Measurements from ENCODE around the gene CEACAM21. TPM values are rescaled to one million over a fixed set of nuclear protein-coding genes. Genes with fewer than 3 reads are reported as not detected.

Gene CEACAM21
- total RNA-seq, 1 donor from 2014 or later = 38.5 TPM

DNA sequence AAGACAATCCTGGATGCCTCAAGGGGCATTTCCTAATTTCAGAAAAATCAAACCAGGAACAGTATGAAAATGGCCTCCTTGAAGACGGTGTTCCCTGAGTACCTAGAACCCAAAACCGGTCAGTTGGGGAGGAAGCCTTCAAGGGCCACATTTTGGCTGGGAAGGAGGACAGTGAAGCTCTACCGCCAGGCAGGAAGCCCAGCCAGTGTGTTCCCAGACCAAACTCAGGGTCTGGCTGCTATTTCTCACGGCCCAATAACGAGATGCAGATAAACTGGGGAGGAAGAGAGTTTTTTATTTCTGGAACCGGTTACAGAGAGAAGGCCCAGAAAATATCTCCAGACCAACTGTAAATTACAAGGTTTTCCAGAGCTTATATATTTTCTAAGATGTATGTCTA lies 24.3 kb upstream of the CEACAM21 start:
- peaks cover 48% of the 10 kb centered on the region for H3K36me3 Mint-ChIP-seq (ENCODE audit: low read depth)
- no peak for DNase-seq (ENCODE audit: low spot score)
- peak overlapping the region; percentile 93 for H3K27ac Mint-ChIP-seq
- H3K4me3 Mint-ChIP-seq = peak overlapping the region; percentile 91
- intact Hi-C loops (cut with micrococcal nuclease) = loop anchor here (1.0 to 5.0 kb wide), 3 partner anchors 8 to 199 kb away; partner anchors contain the start of gene TGFB1
- H3K4me1 Mint-ChIP-seq (ENCODE audit: low read depth) = peaks cover 75% of the 10 kb centered on the region
- H3K27me3 Mint-ChIP-seq (ENCODE audit: insufficient read depth) = no peaks in the 10 kb centered on the region
- H3K9me3 Mint-ChIP-seq = peaks cover 3% of the 10 kb centered on the region

GRCh38 chr19:41552558-41552957 lies 23.4 kb upstream of the CEACAM21 start:
- Mint-ChIP-seq H3K4me1 (ENCODE audit: low read depth) (peaks cover 75% of the 10 kb centered on the region), H3K27ac (peak overlapping the region; percentile 93), H3K9me3 (peaks cover 3% of the 10 kb centered on the region), H3K27me3 (ENCODE audit: insufficient read depth) (no peaks in the 10 kb centered on the region), H3K36me3 (ENCODE audit: low read depth) (peaks cover 54% of the 10 kb centered on the region), H3K4me3 (peak overlapping the region; percentile 91)
- intact Hi-C loops (cut with micrococcal nuclease) = loop anchor here (1.0 to 5.0 kb wide), 2 partner anchors 11 to 200 kb away; partner anchors contain the start of gene TGFB1
- no peak for DNase-seq (ENCODE audit: low spot score)

DNA sequence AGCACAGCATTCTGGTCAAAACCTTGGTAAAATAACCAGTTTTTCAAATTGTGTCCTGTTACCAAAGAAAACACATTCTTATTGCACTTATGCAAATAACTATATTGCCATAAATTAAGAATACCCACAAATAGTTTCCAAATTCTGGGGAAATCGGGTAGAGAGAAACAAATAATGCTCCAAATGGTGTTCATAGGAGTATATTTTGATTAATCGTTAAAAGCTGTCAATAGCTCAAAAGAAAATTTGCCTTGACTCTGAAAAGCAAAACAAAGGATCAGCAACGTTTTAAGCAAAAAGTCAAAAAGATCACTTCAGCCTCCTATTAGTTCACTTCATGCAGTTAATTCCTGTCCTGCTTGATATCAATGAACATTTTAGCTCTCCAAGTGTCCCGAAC lies 22.2 kb upstream of the CEACAM21 start:
- no peak for DNase-seq (ENCODE audit: low spot score)
- intact Hi-C loops (cut with micrococcal nuclease) = loop anchor here (5.0 kb wide), 1 partner anchor 202 kb away; the partner anchor contains the start of gene TGFB1
- H3K4me1 Mint-ChIP-seq (ENCODE audit: low read depth) = peaks cover 75% of the 10 kb centered on the region
- peak overlapping the region; percentile 86 for H3K27ac Mint-ChIP-seq
- H3K4me3 Mint-ChIP-seq = peak overlapping the region; percentile 91
- no peaks in the 10 kb centered on the region for H3K27me3 Mint-ChIP-seq (ENCODE audit: insufficient read depth)
- H3K36me3 Mint-ChIP-seq (ENCODE audit: low read depth) = peaks cover 61% of the 10 kb centered on the region
- H3K9me3 Mint-ChIP-seq = peaks cover 3% of the 10 kb centered on the region

DNA sequence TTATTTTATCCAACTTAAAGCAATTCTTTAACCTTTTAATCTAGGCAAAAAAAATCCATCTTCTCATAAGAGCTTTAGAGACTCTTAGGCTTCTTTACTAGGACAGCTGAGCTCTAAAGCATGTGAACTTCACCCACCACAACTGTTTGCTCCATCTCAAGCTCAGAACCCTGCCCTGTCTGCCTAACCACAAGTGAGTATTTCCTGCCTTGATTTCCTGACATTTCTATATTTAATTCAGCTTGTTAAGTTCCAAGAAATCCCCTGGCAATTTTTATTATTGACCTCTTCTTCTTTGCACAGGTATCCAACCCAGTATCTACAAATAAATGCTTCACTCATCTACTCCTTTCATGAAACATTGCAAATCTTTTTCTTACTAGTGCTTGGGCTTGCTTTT lies 21.1 kb upstream of the CEACAM21 start:
- DNase-seq (ENCODE audit: low spot score) = no peak
- Mint-ChIP-seq H3K36me3 (ENCODE audit: low read depth) (peaks cover 65% of the 10 kb centered on the region), H3K27ac (peak overlapping the region; percentile 66), H3K4me1 (ENCODE audit: low read depth) (peaks cover 81% of the 10 kb centered on the region), H3K4me3 (peak overlapping the region; percentile 55), H3K9me3 (peaks cover 3% of the 10 kb centered on the region), H3K27me3 (ENCODE audit: insufficient read depth) (no peaks in the 10 kb centered on the region)
- intact Hi-C loops (cut with micrococcal nuclease) = loop anchor here (1.0 to 5.0 kb wide), 2 partner anchors 12 to 203 kb away; partner anchors contain the start of gene TGFB1

DNA sequence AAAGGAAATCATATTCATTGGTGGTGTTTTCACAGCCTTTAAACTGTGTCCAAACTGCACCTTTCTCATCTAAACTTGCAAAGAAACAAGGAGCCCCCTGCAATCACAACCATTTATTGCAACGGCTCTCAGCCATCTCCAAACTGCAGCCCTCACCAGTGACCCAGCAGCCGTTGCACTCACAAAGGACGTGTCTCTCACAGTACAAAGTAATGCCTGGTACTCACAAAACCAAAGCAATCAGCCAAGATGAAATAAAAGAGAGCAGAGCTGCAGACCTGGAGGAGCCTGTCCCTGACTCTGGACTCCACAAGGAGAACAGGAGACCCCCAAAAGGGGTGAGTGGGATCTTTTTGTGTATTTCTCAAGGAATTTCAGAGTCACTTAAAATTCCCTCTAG lies 20.2 kb upstream of the CEACAM21 start:
- intact Hi-C loops (cut with micrococcal nuclease) = loop anchor here (1.0 kb wide), 1 partner anchor 12 kb away; no protein-coding TSS in a partner anchor
- Mint-ChIP-seq H3K9me3 (peaks cover 3% of the 10 kb centered on the region), H3K27me3 (ENCODE audit: insufficient read depth) (no peaks in the 10 kb centered on the region), H3K36me3 (ENCODE audit: low read depth) (peaks cover 64% of the 10 kb centered on the region), H3K4me3 (peak overlapping the region; percentile 55), H3K27ac (peak overlapping the region; percentile 83), H3K4me1 (ENCODE audit: low read depth) (peaks cover 89% of the 10 kb centered on the region)
- no peak for DNase-seq (ENCODE audit: low spot score)

- Mint-ChIP-seq H3K4me3 (peak overlapping the region; percentile 61), H3K27ac (peak overlapping the region; percentile 52), H3K27me3 (ENCODE audit: insufficient read depth) (peaks cover 2% of the 10 kb centered on the region), H3K36me3 (ENCODE audit: low read depth) (peaks cover 30% of the 10 kb centered on the region), H3K9me3 (no peaks in the 10 kb centered on the region), H3K4me1 (ENCODE audit: low read depth) (peaks cover 63% of the 10 kb centered on the region)
- intact Hi-C loops (cut with micrococcal nuclease) = loop anchor here (1.0 kb wide), 6 partner anchors 12 to 115 kb away; no protein-coding TSS in a partner anchor
- no peak for DNase-seq (ENCODE audit: low spot score)
Observed at GRCh38 chr19:41563854-41564514, 12.0 kb upstream of the CEACAM21 start.

GRCh38 chr19:41564515-41565378 lies 11.2 kb upstream of the CEACAM21 start:
- Mint-ChIP-seq H3K4me1 (ENCODE audit: low read depth) (peaks cover 55% of the 10 kb centered on the region), H3K27me3 (ENCODE audit: insufficient read depth) (peaks cover 2% of the 10 kb centered on the region), H3K9me3 (no peaks in the 10 kb centered on the region), H3K36me3 (ENCODE audit: low read depth) (peaks cover 29% of the 10 kb centered on the region), H3K27ac (peak overlapping the region; percentile 12), H3K4me3 (peak overlapping the region; percentile 61)
- intact Hi-C loops (cut with micrococcal nuclease) = no loop called here
- DNase-seq (ENCODE audit: low spot score) = no peak

- Mint-ChIP-seq H3K4me1 (ENCODE audit: low read depth) (peaks cover 50% of the 10 kb centered on the region), H3K36me3 (ENCODE audit: low read depth) (peaks cover 26% of the 10 kb centered on the region), H3K9me3 (no peaks in the 10 kb centered on the region), H3K4me3 (no peak overlapping the region), H3K27me3 (ENCODE audit: insufficient read depth) (peaks cover 2% of the 10 kb centered on the region), H3K27ac (no peak overlapping the region)
- intact Hi-C loops (cut with micrococcal nuclease) = no loop called here
- no peak for DNase-seq (ENCODE audit: low spot score)
Observed at GRCh38 chr19:41565379-41565720, 10.6 kb upstream of the CEACAM21 start.

GRCh38 chr19:41566001-41566400 lies 10.0 kb upstream of the CEACAM21 start:
- no peak overlapping the region for H3K4me3 Mint-ChIP-seq
- intact Hi-C loops (cut with micrococcal nuclease) = no loop called here
- peaks cover 28% of the 10 kb centered on the region for H3K36me3 Mint-ChIP-seq (ENCODE audit: low read depth)
- peaks cover 49% of the 10 kb centered on the region for H3K4me1 Mint-ChIP-seq (ENCODE audit: low read depth)
- H3K27me3 Mint-ChIP-seq (ENCODE audit: insufficient read depth) = peaks cover 2% of the 10 kb centered on the region
- no peaks in the 10 kb centered on the region for H3K9me3 Mint-ChIP-seq
- DNase-seq (ENCODE audit: low spot score) = no peak
- no peak overlapping the region for H3K27ac Mint-ChIP-seq

DNA sequence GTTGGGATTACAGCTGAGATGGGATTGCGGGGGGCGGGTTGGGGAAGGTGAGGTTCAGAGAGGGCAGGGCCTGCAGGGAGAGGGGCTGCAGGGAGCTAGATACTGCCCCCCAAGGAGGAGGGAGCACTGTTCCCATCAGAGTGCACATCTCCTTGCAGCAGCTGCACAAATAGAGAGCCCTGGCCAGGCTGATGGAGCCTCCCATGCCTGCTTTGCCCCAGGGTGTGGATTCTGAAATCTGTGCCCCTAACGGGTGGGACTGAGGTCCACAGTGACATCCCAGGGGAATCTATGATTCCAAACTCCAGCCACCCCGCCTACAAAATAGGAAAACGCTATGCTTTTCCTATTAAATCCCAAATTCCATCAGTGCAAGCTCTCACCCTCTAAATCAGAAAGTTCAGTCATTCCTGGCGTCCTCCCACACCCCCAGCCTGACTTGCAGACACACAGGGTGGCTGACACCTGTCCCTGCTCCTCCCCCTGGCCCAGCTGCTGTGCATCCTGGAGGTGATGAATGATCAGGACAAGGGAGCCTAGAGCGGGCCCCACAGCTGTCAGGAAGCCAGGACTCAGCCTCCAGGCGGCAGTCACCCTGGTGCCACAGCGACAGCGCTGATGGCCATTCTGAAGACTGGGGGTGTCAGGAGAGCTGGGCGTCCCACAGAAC lies 6.3 kb upstream of the CEACAM21 start:
- H3K9me3 Mint-ChIP-seq = no peaks in the 10 kb centered on the region
- peaks cover 20% of the 10 kb centered on the region for H3K4me1 Mint-ChIP-seq (ENCODE audit: low read depth)
- no peak overlapping the region for H3K27ac Mint-ChIP-seq
- no peak overlapping the region for H3K4me3 Mint-ChIP-seq
- peaks cover 1% of the 10 kb centered on the region for H3K27me3 Mint-ChIP-seq (ENCODE audit: insufficient read depth)
- DNase-seq (ENCODE audit: low spot score) = no peak
- H3K36me3 Mint-ChIP-seq (ENCODE audit: low read depth) = peaks cover 22% of the 10 kb centered on the region
- intact Hi-C loops (cut with micrococcal nuclease) = loop anchor here (1.0 to 5.0 kb wide), 7 partner anchors 27 to 365 kb away; partner anchors contain the start of genes BCKDHA, EXOSC5 and TGFB1

DNA sequence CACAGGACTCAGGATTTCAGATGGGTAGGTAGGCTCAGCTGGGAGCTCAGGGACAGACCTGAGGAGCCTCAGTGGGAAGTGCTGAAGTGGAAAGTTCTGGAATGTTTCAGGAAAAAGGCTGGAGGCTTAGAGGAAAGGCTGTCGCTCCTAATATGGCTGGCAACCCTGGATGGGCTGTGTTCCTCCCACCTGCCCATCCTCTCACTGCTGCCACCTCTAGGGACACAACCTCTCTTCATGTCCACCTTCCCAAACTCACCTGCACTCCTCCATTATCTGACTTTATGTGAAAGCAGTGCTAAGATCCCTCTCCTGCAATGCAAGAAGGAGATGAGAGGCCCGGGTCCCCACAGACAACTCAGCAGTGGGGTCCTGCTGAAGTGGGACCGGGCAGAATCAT lies 5.8 kb upstream of the CEACAM21 start:
- H3K9me3 Mint-ChIP-seq = no peaks in the 10 kb centered on the region
- no peak overlapping the region for H3K4me3 Mint-ChIP-seq
- H3K27me3 Mint-ChIP-seq (ENCODE audit: insufficient read depth) = no peaks in the 10 kb centered on the region
- DNase-seq (ENCODE audit: low spot score) = no peak
- H3K4me1 Mint-ChIP-seq (ENCODE audit: low read depth) = peaks cover 22% of the 10 kb centered on the region
- H3K27ac Mint-ChIP-seq = no peak overlapping the region
- H3K36me3 Mint-ChIP-seq (ENCODE audit: low read depth) = peaks cover 21% of the 10 kb centered on the region
- intact Hi-C loops (cut with micrococcal nuclease) = loop anchor here (1.0 to 5.0 kb wide), 7 partner anchors 27 to 366 kb away; partner anchors contain the start of genes BCKDHA, EXOSC5 and TGFB1

- no peaks in the 10 kb centered on the region for H3K27me3 Mint-ChIP-seq (ENCODE audit: insufficient read depth)
- H3K27ac Mint-ChIP-seq = peak overlapping the region; percentile 27
- peaks cover 27% of the 10 kb centered on the region for H3K4me1 Mint-ChIP-seq (ENCODE audit: low read depth)
- H3K4me3 Mint-ChIP-seq = no peak overlapping the region
- peaks cover 19% of the 10 kb centered on the region for H3K36me3 Mint-ChIP-seq (ENCODE audit: low read depth)
- intact Hi-C loops (cut with micrococcal nuclease) = loop anchor here (1.0 to 5.0 kb wide), 7 partner anchors 26 to 366 kb away; partner anchors contain the start of genes BCKDHA, EXOSC5 and TGFB1
- DNase-seq (ENCODE audit: low spot score) = peak; percentile 76
- no peaks in the 10 kb centered on the region for H3K9me3 Mint-ChIP-seq
Observed at GRCh38 chr19:41570639-41571112, 5.3 kb upstream of the CEACAM21 start.

All from activated T-helper 1 cell treated with anti-CD3 and anti-CD28 coated beads, Interleukin-12 subunit alpha, Interleukin-12 subunit beta, Interleukin-2, Interleukin-4 antibody, amounts not matched to agents 30 ng/mL and 10 ng/mL and 1 ng/mL, durations not matched to agents 14 hours and 24 hours and 36 hours (primary cell).